ENCODE measurements around the gene KRT77.

The KRT77 gene

DNA sequence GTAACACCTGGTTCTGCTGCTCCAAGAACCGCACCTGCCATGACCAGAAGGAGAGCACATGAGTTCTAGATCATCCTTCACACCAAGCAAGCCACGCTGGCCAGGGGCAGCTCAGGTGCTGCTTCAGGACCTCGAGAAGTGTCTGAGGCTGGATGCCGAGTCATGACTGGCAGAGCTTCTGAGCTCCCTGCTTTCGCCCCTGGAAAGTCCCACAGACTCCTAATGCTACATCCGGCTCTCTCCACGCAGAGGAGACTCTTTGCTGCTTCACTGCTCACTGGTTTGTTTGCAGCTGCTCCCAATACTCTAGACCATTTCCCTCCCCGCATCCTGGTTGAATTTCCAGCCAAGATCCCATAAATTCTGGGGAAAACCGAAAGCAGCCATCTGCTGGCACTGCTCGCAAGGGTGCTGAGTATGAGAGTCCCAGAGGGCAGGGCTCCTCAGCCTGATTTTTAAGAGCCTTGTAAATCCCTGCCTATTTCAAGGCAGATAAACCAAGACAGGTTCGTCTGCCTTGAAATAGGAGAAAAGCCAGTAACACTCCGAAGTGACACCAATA lies 52.7 kb downstream of the KRT77 start:
- no peak for DNase-seq

DNA sequence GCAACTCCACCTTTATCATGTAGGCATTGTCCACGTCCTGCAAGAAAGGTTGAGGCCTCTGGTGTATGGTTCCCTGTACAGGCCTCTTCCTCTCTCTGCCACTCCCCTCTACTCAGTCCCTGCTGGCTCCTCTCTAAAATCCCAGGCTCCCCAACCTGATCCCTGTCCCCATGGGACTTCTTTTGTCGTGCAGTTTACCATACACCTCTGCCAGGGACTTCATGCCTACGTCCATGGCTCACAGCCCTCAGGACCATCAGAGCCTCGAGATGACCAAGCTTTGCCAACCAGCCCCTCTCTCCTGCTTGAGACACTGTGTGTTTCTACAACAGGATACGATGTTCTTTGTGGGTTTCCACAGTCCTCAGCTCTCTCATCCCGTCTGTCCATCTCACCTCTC lies 54.3 kb downstream of the KRT77 start:
- DNase-seq: no peak

DNA sequence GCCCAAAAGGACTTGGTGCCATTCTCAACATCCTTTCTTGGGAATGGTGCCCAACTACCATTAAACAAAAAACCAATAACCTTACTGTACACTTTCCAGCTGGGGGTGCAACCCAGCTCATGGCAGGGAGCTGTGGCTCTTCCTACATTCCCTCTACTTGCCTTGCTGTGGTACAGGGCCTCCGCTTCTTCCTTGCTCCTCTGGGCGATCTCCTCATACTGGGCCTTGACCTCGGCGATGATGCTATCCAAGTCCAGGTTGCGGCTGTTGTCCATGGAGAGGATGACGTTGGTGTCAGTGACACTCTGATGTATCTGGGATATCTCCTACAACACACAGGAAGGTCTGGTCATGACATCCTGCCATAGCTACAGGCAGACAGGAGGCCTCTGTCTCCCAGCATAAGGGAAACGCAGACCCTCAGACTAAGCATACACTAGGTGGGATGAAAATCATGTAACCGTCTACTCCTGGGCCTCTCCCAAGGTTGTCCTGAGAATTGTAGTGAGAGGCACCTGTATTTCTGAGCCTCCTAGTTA lies 55.2 kb downstream of the KRT77 start:
- no peak for DNase-seq

DNA sequence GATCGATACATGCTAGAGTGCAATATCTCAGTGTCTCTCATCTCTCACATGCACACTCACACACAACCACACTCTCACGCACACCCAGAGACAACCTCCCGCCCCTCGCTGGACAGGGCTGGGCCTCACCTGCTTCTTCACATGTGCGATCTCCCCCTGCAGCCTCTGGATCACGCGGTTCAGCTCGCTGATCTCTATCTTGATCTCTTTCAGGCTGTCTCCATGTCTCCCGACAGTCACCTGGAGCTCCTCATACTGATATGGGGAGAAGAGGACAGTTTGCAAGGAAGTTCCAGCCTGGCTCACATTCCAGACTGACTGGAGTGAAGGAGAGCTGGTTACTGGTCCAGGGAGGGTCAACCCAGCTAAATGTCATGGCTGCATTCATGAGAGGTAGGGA lies 55.7 kb downstream of the KRT77 start:
- DNase-seq: no peak

DNA sequence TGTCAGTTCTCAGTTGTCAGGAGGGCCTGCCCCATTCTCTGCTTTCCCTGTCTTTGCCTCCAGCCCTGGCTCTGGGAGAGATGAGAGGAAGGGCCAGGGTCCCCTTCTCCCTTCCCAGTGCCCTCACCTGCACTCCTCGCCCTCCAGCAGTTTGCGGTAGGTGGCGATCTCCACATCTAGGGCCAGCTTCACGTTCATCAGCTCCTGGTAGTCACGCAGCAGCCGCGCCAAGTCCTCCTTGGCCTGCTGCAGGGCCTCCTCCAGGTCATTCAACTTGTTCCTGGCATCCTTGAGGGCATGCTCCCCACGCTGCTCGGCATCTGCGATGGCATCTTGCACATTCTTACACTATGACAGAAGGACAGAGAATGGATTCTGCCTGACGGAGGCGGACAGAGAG lies 56.7 kb downstream of the KRT77 start:
- DNase-seq: no peak

DNA sequence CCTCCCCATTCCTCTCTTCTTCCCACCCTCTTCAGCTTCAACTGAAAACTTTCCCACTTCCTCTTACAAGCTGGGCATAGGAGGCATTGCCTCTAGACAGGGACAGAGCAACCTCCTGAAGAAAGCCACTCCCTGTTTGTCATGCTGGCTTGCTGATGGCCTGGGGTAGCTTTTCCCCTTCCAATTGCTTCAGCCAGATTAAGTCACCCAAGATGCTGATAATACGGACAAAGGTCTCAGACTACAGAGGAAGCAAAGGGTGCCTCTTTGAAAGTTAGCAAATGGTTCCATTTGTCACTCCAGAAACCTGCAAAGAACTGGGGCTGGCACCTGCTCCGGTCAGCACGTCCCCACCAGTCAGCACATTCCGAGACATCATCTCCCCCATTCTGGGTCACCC lies 57.3 kb downstream of the KRT77 start:
- peak; percentile 59 to 78 for DNase-seq

DNA sequence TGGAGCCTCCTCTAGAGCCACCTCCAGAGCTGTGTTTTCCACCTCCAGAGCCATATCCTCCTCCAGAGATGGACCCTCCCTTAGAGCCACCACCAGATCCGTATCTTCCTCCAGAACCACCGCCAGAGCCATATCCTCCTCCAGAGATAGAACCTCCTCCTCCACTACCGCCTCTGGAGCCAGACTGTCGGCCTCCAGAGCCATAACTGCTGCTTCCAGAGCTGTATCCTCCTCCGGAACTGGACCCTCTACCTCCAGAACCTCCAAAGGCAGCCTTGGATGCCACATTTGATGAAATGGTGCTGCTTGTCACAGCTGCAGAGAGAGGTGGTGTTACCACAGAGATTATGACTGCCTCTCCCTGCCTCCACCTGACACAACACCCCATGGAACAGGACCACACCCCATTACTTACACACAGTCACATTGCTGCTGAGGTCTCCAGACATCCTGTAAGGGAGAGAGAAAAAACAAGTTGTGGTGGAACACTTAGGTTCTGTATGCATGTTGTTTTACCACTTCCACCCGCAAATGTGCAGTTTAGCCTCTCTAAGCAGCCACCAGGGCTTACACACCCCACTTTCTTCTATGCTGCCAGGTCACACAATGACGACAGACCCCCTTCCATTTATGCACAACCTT lies 58.1 kb downstream of the KRT77 start:
- no peak for DNase-seq

DNA sequence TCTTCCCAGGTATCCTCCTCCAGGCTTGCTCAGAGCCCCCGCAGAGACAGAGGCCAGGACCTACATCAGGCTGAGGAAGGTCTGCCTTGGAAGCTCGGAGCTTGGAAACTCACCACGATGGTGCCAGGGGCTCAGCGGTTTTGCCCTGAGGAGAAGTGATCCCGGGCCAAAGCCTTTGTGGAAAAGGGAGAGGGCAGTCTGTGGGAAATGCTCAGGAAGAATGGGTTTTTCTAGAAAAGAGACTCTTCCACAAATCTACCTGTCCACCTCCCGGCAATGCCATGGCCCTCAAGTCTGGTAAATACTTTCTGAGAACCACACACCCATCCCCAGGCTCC lies 59.3 kb downstream of the KRT77 start:
- no peak for DNase-seq

DNA sequence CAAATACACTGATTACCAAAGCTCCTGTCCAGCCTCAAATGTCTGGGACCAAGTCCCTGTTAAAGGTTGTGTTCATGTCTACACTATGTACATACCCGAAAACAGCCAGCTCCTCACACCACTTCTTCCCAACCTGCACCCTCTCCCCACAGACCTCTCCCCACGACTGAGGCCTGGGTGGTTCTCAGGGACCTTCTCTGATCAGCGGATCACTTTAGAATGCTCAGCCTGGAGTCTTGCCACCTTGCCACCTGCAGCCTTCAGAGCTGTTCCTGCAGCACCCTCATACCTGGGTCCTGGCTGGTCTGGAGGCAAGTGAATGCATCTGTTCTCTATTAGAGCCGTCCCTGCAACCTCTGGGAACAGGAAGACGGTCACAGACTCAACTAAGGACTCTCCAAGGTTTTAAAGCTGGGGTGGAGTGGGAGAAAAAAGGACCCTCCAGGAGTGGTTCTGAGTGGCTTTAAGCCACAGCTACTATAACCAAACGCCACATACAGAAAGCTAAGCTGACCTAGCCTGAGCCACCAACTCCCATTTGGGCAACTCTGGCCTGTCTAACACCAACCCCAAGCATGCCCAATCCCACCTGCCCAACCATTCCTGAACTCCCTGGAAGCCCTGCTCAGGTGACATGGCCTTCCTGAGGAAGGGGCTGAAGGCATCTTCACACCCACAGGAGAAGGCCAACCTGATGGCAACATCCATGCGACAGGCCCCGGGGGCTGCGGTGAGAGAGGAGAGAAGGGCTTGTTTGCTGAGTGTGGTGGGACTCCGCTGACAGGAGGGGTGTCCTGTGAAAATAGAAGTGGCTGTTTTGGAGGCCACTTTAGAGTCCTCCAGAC lies 59.9 kb downstream of the KRT77 start:
- DNase-seq: no peak

DNA sequence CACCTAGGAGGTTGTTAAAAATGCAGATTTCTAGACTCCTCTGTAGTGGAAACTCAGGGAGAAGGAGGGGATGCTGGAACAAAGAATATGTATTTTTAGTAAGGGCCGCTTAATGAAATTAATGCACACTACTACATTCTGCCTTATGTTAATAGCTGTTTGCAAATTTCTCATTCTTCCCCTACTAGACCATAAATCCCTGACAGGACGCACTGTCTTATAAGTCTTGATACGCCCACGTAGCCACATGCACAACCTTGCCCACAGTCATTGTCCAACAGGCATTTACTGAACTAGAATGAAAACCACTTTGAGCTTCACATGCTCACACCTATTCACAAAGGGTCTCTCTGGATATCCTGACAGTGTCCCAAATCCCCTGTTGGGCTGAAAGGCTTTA lies 61.9 kb downstream of the KRT77 start:
- DNase-seq: no peak

All from inflammatory macrophage treated with lipopolysaccharide for 1 hour (primary cell).